GM12801 (cell line): ENCODE measurements around the gene RAF1.

Experiments used
- CTCF ChIP-seq: IDR thresholded peaks from one replicate; pipeline ENCODE4 v1.5.1; 2011; ENCODE audit warnings: control low read depth; ENCODE audit not compliant: insufficient read length; ENCODE audit errors: extremely low read depth

The RAF1 gene

GRCh38 chr3:12687948-12688347, 24.0 kb upstream of the RAF1 start:
- no peak for TF ChIP-seq CTCF

DNA sequence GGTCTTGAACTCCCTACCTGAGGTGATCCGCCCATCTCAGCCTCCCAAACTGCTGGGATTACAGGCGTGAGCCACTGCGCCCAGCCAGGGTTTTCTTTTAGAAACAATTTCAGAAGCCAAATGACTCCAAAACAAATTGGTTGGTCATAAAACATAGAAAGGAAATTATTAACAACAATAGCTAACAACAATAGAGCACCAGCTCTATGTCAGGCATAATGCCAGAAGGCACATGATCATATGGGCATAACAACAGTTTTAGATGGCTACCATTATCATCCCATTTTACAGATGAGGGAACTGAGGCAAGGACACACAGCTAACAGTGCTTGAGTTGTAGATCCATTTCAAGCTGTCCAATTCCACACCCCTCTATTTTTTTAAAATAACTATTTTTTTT, 22.2 kb upstream of the RAF1 start:
- no peak for TF ChIP-seq CTCF

DNA sequence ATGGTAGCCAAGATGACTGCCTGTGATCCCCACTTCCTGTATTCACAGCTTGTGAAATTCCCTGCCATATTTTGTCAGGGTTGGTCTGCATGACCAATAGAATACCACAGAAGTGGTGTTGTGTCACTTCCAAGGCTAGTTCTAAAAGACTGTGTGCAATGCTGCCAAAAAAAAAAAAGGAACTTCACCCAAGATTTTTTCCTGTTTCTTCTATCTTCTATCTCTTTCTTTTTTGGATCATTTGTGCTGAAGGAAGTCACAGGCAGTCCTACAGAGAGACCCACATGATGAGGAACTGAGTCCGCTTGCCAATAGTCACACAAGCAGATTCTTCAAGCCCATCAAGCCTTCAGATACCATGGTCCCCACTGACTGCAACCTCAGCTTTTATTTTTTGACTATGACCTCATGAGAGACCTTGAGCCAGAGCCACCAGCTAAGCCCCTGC, 18.1 kb upstream of the RAF1 start:
- no peak for TF ChIP-seq CTCF

DNA sequence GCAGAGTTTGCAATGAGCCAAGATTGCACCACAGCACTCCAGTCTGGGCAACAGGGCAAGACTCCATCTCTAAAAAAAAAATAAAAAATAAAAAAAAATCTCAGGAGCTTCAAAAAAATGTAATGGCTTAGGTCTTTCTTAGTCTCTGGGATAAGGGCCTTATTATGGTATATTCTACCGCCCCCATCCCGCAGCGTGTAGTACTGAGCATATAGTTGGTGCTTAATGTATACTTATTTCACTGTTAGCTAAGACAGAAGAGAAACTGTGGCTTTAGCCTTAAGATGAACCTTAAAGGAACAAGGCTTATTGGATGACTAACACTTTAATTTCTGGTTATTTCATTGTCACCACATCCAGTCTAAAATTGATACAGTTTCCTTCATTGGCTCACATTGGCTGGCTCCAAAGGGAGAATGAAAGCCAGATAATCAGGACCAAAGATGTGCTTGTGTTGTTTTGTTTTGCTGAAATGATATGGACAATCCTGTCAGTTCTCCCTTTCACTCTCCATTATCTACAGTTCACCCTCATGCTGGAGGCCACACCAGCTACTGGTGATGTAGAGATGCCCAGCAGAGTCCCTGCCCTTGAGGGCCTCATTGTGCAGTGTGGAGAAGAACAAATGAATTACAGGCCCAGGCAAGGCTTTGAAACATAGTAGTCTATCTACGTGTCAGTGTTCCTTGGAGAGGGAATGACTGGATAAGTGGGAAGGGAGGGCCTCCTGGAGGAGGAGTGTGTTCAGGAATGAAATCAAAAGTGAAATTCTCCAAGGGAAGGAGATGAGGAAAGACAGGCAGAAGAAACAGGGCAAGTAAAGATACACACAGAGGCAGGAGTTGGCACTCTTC, 17.4 kb upstream of the RAF1 start:
- TF ChIP-seq CTCF, result no peak

- no peak for TF ChIP-seq CTCF
Observed at GRCh38 chr3:12679468-12679867, 15.6 kb upstream of the RAF1 start.

GRCh38 chr3:12677616-12678015, 13.7 kb upstream of the RAF1 start:
- no peak for TF ChIP-seq CTCF

DNA sequence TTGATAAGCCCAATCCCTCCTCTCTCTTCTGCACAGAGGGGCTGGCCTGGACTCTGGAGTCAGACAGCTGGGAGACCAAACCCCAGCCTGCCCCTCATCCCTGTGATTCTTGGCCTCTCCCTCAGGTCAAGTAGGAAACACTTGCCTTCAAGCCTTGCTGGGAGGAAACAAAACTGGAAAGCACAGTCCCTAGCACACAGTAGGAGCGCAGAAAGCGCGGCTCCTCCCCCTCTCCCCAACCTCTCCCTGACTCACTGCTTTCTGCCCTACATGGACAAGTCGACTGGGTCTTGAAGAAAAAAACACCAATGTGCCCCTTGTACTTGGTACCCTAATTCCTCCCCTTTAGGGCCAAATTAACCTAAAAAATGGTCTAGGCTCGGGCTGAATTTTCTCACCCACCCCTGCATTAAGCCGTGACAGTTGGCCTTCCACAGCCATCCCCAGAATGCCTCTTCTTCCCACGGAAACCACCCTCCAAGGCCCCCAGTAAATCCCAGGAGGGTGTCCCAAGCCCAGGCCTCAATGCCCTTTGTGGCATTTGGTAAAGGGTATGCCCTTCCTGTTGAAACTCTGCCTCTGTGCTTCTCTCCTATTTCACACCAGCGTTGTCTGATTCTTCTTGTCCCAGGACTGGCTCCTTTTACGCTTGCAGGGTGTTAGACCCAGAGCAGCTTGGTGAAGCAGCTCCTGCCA, 11.3 kb upstream of the RAF1 start:
- TF ChIP-seq CTCF, result no peak
